IMR-90 (cell line): Measurements from ENCODE around the gene GCFC2. TPM values are rescaled to one million over a fixed set of nuclear protein-coding genes. Genes with fewer than 3 reads are reported as not detected.

Source experiments
- ATAC-seq: fragments of 200-7000 bp; cut with Tn5 transposase; 2 replicates; pipeline ENCODE4 v1.9.1; 2020; ENCODE audit warnings: low read depth, mild to moderate bottlenecking, moderate library complexity
- BruUV-seq: library from RNA; stranded (reverse); fragments of 400-500 nt; replicated peaks from 2 replicates; lab custom pipeline; 2021; lab: Mats Ljungman, UMichigan
- CTCF ChIA-PET: fragments of 300-600 bp; formaldehyde crosslinking; extraction: SDS; loops from one replicate; lab custom pipeline; 2021; ENCODE audit warnings: antibody characterized with exemption; lab: Yijun Ruan, JAX
- POLR2A ChIA-PET: fragments of 300-600 bp; sonication (Branson Sonifier 250); formaldehyde crosslinking; loops from one replicate; lab custom pipeline; 2022; ENCODE audit warnings: antibody characterized with exemption; ENCODE audit not compliant: unreplicated experiment; lab: Charles Lee
- DNase-seq: peaks from one replicate; pipeline ENCODE4 v3.0.0; 2013
- H2AFZ ChIP-seq: replicated peaks from 2 replicates; pipeline ENCODE3; 2013; ENCODE audit warnings: low read length, mild to moderate bottlenecking; ENCODE audit not compliant: poor library complexity
- H2AK5ac ChIP-seq: 2 replicates; pipeline ENCODE4 v1.6.1; 2013; ENCODE audit warnings: low read depth, low read length, inconsistent platforms
- H2AK9ac ChIP-seq: replicated peaks from 2 replicates; pipeline ENCODE3; 2013; ENCODE audit warnings: mild to moderate bottlenecking, low read depth, low read length, moderate library complexity; ENCODE audit not compliant: poor library complexity
- H2BK120ac ChIP-seq: 2 replicates; pipeline ENCODE4 v1.6.1; 2013; ENCODE audit warnings: low read depth, low read length, inconsistent platforms
- H2BK15ac ChIP-seq: 3 replicates; pipeline ENCODE4 v1.6.1; 2013; ENCODE audit warnings: low read depth, low read length, inconsistent platforms
- H2BK20ac ChIP-seq: 2 replicates; pipeline ENCODE4 v1.6.1; 2013; ENCODE audit warnings: low read depth, mild to moderate bottlenecking, inconsistent platforms, low read length, moderate library complexity
- H2BK5ac ChIP-seq: 2 replicates; pipeline ENCODE4 v1.6.1; 2013; ENCODE audit warnings: mild to moderate bottlenecking, low read depth, low read length, inconsistent platforms; ENCODE audit not compliant: poor library complexity, severe bottlenecking
- H3K14ac ChIP-seq: replicated peaks from 2 replicates; pipeline ENCODE4 v1.6.1; 2013; ENCODE audit warnings: low read depth, low read length, inconsistent platforms
- H3K18ac ChIP-seq: 2 replicates; pipeline ENCODE4 v1.6.1; 2013; ENCODE audit warnings: low read depth, low read length, control low read depth
- H3K23ac ChIP-seq: 2 replicates; pipeline ENCODE4 v1.6.1; 2013; ENCODE audit warnings: low read depth, low read length, inconsistent platforms
- H3K27ac ChIP-seq: 2 replicates; pipeline ENCODE4 v1.5.1; 2013; ENCODE audit warnings: mild to moderate bottlenecking, control low read depth, low read length; ENCODE audit not compliant: insufficient read depth
- H3K27me3 ChIP-seq: 2 replicates; pipeline ENCODE4 v1.6.1; 2013; ENCODE audit warnings: low read length; ENCODE audit not compliant: control insufficient read depth, insufficient read depth
- H3K36me3 ChIP-seq: 2 replicates; pipeline ENCODE4 v1.6.1; 2013; ENCODE audit warnings: low read length, mixed read lengths; ENCODE audit not compliant: control insufficient read depth, insufficient read depth
- H3K4ac ChIP-seq: 2 replicates; pipeline ENCODE4 v1.6.1; 2013; ENCODE audit warnings: low read depth, low read length, inconsistent platforms
- H3K4me1 ChIP-seq: 2 replicates; pipeline ENCODE4 v1.6.1; 2013; ENCODE audit warnings: low read length, mixed read lengths; ENCODE audit not compliant: control insufficient read depth, insufficient read depth
- H3K4me2 ChIP-seq: 2 replicates; pipeline ENCODE4 v1.6.1; 2013; ENCODE audit warnings: low read depth, mild to moderate bottlenecking, control low read depth, low read length, moderate library complexity
- H3K4me3 ChIP-seq: 2 replicates; pipeline ENCODE4 v1.5.1; 2013; ENCODE audit warnings: low read depth, mild to moderate bottlenecking, control low read depth, low read length, moderate library complexity; ENCODE audit not compliant: insufficient read depth
- H3K56ac ChIP-seq: 2 replicates; pipeline ENCODE4 v1.6.1; 2013; ENCODE audit warnings: low read length, inconsistent platforms; ENCODE audit not compliant: insufficient read depth; ENCODE audit errors: extremely low read depth
- H3K79me1 ChIP-seq, 2 experiments: 2 replicates each; pipeline ENCODE4 v1.6.1; 2013; ENCODE audit warnings: low read length in 2 of 2, inconsistent platforms in 1 of 2, low read depth in 1 of 2
- H3K9ac ChIP-seq: 2 replicates; pipeline ENCODE4 v1.6.1; 2013; ENCODE audit warnings: low read depth, low read length, control low read depth
- H3K9me1 ChIP-seq: 2 replicates; pipeline ENCODE4 v1.6.1; 2013; ENCODE audit warnings: low read length, inconsistent platforms; ENCODE audit not compliant: insufficient read depth
- H3K9me3 ChIP-seq: 2 replicates; pipeline ENCODE4 v1.6.1; 2013; ENCODE audit warnings: low read length; ENCODE audit not compliant: control insufficient read depth, insufficient read depth
- H4K20me1 ChIP-seq: 2 replicates; pipeline ENCODE4 v1.6.1; 2013; ENCODE audit warnings: low read length, inconsistent platforms; ENCODE audit not compliant: insufficient read depth
- H4K5ac ChIP-seq: 2 replicates; pipeline ENCODE4 v1.6.1; 2013; ENCODE audit warnings: mild to moderate bottlenecking, low read depth, low read length, control low read depth
- H4K8ac ChIP-seq, 2 experiments: 2 replicates each; pipeline ENCODE4 v1.6.1; 2013; ENCODE audit warnings: low read depth in 2 of 2, low read length in 2 of 2, control low read depth in 1 of 2, inconsistent platforms in 1 of 2
- H4K91ac ChIP-seq: 2 replicates; pipeline ENCODE4 v1.6.1; 2013; ENCODE audit warnings: low read depth, low read length, inconsistent platforms; ENCODE audit not compliant: insufficient read depth
- CEBPB ChIP-seq: IDR thresholded peaks from 2 replicates; pipeline ENCODE4 v1.6.1; 2012; ENCODE audit warnings: low read depth, low read length, improper control_type of control experiment
- CHD1 ChIP-seq: IDR thresholded peaks from 2 replicates; pipeline ENCODE4 v1.6.1; 2012; ENCODE audit warnings: low read depth, low read length, improper control_type of control experiment
- FOS ChIP-seq: fragments of 150-350 bp; IDR thresholded peaks from 2 replicates; pipeline ENCODE4 v1.6.1; 2016; ENCODE audit warnings: low read depth, low read length
- MAZ ChIP-seq: IDR thresholded peaks from 2 replicates; pipeline ENCODE4 v1.6.1; 2012; ENCODE audit warnings: low read depth, mild to moderate bottlenecking, low read length, improper control_type of control experiment, moderate library complexity, borderline replicate concordance
- MXI1 ChIP-seq: IDR thresholded peaks from 2 replicates; pipeline ENCODE4 v1.6.1; 2012; ENCODE audit warnings: low read depth, mild to moderate bottlenecking, low read length, moderate library complexity, borderline replicate concordance
- RCOR1 ChIP-seq: IDR thresholded peaks from 2 replicates; pipeline ENCODE4 v1.6.1; 2012; ENCODE audit warnings: mild to moderate bottlenecking, low read length, improper control_type of control experiment; ENCODE audit not compliant: insufficient replicate concordance
- RFX5 ChIP-seq: IDR thresholded peaks from 2 replicates; pipeline ENCODE4 v1.8.0; 2012; ENCODE audit warnings: low read depth, mild to moderate bottlenecking, low read length, moderate library complexity
- WGBS, 2 experiments: methylation state at CpG; one replicate each; pipeline versions ENCODE4 v1.1.5 to v1.1.7; 2013; ENCODE audit warnings: missing lambda C conversion rate in 2 of 2; ENCODE audit not compliant: insufficient read length in 1 of 2; ENCODE audit errors: extremely low coverage in 2 of 2; 5-methylcytosine and 5-hydroxymethylcytosine counted together
- dilution Hi-C: fragments of 300-500 bp; cut with HindIII; formaldehyde crosslinking; loops from one replicate; pipeline ENCODE4 v1.14.3; 2018; ENCODE audit warnings: low sequenced_read_pairs; ENCODE audit not compliant: unreplicated experiment
- in situ Hi-C: fragments of 300-500 bp; cut with MboI; formaldehyde crosslinking; loops from 3 replicates; pipeline ENCODE4 v1.14.3; 2019; ENCODE audit warnings: low sequenced_read_pairs, inconsistent platforms, mixed read lengths
- intact Hi-C: fragments of 100-400 bp; cut with micrococcal nuclease; formaldehyde crosslinking; loops from 2 replicates; pipeline ENCODE4 v1.10.0; 2022
- polyA plus RNA-seq, 3 experiments: library from polyadenylated mRNA; depleted of rRNA; stranded (reverse); fragments of >200 nt; gene quantifications; 2 replicates each; pipeline ENCODE4 v1.2.3, GENCODE V29; 2012; ENCODE audit warnings: low replicate concordance in 1 of 3
- total RNA-seq: library from RNA; depleted of rRNA; stranded (reverse); fragments of >200 nt; gene quantifications from 2 replicates; pipeline ENCODE4 v1.2.3, GENCODE V29; 2012

The GCFC2 gene
- total and polyA plus RNA-seq, 2 of the 4 experiments (the other 2 are of a cell fraction) = 6.4 to 10.0 TPM

DNA sequence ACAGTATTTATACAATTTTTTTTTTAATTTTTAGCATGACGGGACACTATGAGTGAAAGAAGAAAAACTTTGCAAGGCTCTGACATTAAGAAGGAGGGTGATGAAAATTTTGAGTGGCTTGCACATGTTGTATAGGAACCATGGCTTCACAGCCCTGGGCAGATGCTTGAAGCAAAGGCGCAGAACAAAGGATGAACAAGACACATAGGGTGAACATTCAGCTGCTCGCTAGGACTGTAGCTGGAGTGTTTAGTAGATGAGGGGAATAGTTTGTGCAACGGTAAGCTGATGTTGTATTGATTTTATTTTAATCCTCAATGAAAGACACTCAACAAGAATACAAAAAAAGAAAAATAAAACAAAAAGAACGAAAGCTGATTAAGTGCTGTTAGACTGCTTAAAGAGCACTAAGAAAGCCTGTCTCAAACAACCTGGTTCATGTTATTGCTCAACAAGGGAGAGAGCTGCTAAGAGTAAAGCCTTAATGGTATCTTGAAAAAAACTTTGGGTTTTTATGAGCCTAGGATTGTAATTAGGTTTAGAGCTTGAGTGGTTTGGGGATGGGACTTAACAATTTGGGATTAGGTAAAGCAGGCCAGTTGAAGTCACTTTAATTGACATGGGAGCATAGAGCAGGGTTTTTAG, 41.2 kb upstream of the GCFC2 start:
- intact Hi-C loops = no loop called here
- no peaks in the 10 kb centered on the region for H3K4me1 ChIP-seq
- no peak overlapping the region for H2BK120ac ChIP-seq
- BruUV-seq = no TSS peak
- TF ChIP-seq CHD1 = no peak
- no peak for TF ChIP-seq MXI1
- TF ChIP-seq CEBPB = no peak
- TF ChIP-seq MAZ = no peak
- TF ChIP-seq FOS = no peak
- no peak for TF ChIP-seq RCOR1
- no peak for TF ChIP-seq RFX5
- no CpG with 5 or more reads among the region's 5 CpGs for WGBS, 2 experiments
- no peak overlapping the region for H2AK5ac ChIP-seq
- H4K91ac ChIP-seq = no peak overlapping the region
- in situ Hi-C loops = no loop called here
- DNase-seq = no peak
- no peaks in the 10 kb centered on the region for H3K9me3 ChIP-seq
- no peak overlapping the region for H3K56ac ChIP-seq
- H4K5ac ChIP-seq = no peak overlapping the region
- dilution Hi-C loops = no loop called here
- H3K4me2 ChIP-seq = no peak overlapping the region
- no peak overlapping the region for H3K9ac ChIP-seq
- no peak for ATAC-seq
- no peak overlapping the region for H2BK15ac ChIP-seq
- no peak overlapping the region for H2BK20ac ChIP-seq
- ChIA-PET CTCF (no interaction called here), POLR2A (no interaction called here)
- H3K9me1 ChIP-seq = no peaks in the 10 kb centered on the region
- H2AK9ac ChIP-seq = no peak overlapping the region
- H3K4ac ChIP-seq = no peak overlapping the region
- H3K27me3 ChIP-seq = no peaks in the 10 kb centered on the region
- no peak overlapping the region for H2BK5ac ChIP-seq
- H2AFZ ChIP-seq = no peak overlapping the region
- no peak overlapping the region for H3K4me3 ChIP-seq
- no peaks in the 10 kb centered on the region for H4K20me1 ChIP-seq
- no peak overlapping the region for H3K14ac ChIP-seq
- H3K18ac ChIP-seq = no peak overlapping the region
- H3K36me3 ChIP-seq = no peaks in the 10 kb centered on the region
- no peak overlapping the region for H3K23ac ChIP-seq
- no peak overlapping the region for H3K27ac ChIP-seq
- no peaks in the 10 kb centered on the region for H3K79me1 ChIP-seq
- H4K8ac ChIP-seq = no peak overlapping the region
